Activated CD4-positive, alpha-beta T cell treated with anti-CD3 and anti-CD28 coated beads, Interleukin-10, Interleukin-2, amounts not matched to agents 100 ng/mL and 50 ng/mL, durations not matched to agents 16 hours and 8 hours (primary cell): ENCODE measurements around the gene UNC13A.
A peak's percentile ranks its signal among the peaks of the same experiment; 100 is the strongest.

Source experiments
- DNase-seq: peaks from one replicate; pipeline ENCODE4 v3.0.0-alpha.2; 2020

The UNC13A gene

DNA sequence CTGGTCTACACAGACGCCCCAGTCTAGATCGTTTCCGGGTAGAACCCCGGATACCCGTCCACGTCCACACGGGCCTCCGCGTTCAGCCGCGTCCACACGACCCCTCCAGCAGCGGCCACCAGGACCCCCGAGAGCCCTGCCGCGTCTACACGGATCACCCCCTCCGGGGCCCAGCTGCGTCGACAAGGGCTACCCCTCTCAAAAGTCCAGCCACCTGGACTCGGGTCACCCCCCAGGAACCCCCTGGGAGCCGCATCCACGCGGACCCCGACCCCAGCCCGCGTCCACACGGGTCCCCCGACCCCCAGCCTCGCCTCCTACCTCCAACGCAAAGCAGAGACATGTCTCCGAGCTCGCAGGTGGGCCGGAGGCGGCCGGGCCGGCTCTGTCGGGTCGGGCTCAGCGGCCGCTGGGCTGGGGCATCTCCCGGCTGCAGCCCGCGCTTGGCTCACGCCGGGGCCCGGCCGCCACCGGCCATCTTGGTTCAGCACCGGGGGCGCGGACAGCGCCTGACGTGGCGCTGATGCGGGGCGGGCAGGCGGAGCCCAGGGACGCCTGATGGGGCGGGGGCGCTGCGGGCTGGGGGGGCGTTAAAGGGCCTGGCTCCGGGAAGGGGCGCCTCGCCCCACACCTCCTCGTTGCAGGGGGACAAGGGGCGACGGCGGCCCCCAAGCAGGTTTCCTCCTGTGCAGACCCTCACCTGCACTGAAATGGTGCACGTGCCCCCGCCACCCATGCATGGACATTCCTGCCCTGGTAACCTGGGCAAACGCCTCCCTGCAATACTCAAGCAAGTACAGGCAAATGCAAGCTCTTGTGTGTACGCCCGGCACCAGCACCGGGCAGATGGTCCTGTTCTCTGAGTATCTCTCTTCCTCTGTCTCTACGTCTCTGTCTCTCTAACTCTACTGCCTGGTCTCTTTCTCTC lies at the start of gene UNC13A:
Gene UNC13A (minus strand): TSS at position 498 of the 928 bp plus-strand sequence. CDS start 155 bp downstream, at position 343.
- peak; percentile 42 for DNase-seq

- no peak for DNase-seq
These were observed 49.6 kb upstream of the UNC13A start for GRCh38 chr19:17737690-17738153.

- DNase-seq = no peak
These were observed 47.3 kb upstream of the UNC13A start for GRCh38 chr19:17735410-17735809.

DNA sequence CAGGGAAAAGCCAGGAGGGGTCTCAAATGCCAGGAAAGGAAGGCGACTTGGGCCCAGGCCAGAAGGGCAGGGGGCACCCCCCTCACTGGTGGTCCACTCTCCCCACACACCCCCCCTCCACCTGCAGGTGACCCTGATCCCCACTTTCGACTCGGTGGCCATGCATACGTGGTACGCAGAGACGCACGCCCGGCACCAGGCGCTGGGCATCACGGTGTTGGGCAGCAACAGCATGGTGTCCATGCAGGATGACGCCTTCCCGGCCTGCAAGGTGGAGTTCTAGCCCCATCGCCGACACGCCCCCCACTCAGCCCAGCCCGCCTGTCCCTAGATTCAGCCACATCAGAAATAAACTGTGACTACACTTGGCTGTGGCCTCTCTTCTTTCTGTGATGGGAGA lies 46.0 kb upstream of the UNC13A start:
- no peak for DNase-seq

- DNase-seq = no peak
These were observed 45.0 kb upstream of the UNC13A start for GRCh38 chr19:17733127-17733526.

DNA sequence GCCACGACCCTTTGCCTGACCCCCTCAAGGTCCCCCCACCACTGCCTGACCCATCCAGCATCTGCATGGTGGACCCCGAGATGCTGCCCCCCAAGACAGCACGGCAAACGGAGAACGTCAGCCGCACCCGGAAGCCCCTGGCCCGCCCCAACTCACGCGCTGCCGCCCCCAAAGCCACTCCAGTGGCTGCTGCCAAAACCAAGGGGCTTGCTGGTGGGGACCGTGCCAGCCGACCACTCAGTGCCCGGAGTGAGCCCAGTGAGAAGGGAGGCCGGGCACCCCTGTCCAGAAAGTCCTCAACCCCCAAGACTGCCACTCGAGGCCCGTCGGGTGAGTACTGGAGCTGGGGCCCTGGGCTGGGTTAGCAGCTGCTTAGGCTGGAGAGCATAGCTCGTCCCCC lies 39.7 kb upstream of the UNC13A start:
- no peak for DNase-seq

DNA sequence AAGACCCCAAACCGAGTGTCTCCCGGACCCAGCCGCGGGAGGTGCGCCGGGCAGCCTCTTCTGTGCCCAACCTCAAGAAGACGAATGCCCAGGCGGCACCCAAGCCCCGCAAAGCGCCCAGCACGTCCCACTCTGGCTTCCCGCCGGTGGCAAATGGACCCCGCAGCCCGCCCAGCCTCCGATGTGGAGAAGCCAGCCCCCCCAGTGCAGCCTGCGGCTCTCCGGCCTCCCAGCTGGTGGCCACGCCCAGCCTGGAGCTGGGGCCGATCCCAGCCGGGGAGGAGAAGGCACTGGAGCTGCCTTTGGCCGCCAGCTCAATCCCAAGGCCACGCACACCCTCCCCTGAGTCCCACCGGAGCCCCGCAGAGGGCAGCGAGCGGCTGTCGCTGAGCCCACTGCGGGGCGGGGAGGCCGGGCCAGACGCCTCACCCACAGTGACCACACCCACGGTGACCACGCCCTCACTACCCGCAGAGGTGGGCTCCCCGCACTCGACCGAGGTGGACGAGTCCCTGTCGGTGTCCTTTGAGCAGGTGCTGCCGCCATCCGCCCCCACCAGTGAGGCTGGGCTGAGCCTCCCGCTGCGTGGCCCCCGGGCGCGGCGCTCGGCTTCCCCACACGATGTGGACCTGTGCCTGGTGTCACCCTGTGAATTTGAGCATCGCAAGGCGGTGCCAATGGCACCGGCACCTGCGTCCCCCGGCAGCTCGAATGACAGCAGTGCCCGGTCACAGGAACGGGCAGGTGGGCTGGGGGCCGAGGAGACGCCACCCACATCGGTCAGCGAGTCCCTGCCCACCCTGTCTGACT lies 39.0 kb upstream of the UNC13A start:
- no peak for DNase-seq

DNA sequence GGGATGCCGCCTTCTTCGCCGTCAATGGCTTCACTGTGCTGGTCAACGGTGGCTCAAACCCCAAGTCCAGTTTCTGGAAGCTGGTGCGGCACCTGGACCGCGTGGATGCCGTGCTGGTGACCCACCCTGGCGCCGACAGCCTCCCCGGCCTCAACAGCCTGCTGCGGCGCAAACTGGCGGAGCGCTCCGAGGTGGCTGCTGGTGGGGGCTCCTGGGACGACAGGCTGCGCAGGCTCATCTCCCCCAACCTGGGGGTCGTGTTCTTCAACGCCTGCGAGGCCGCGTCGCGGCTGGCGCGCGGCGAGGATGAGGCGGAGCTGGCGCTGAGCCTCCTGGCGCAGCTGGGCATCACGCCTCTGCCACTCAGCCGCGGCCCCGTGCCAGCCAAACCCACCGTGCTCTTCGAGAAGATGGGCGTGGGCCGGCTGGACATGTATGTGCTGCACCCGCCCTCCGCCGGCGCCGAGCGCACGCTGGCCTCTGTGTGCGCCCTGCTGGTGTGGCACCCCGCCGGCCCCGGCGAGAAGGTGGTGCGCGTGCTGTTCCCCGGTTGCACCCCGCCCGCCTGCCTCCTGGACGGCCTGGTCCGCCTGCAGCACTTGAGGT lies 38.1 kb upstream of the UNC13A start:
- DNase-seq = no peak

DNA sequence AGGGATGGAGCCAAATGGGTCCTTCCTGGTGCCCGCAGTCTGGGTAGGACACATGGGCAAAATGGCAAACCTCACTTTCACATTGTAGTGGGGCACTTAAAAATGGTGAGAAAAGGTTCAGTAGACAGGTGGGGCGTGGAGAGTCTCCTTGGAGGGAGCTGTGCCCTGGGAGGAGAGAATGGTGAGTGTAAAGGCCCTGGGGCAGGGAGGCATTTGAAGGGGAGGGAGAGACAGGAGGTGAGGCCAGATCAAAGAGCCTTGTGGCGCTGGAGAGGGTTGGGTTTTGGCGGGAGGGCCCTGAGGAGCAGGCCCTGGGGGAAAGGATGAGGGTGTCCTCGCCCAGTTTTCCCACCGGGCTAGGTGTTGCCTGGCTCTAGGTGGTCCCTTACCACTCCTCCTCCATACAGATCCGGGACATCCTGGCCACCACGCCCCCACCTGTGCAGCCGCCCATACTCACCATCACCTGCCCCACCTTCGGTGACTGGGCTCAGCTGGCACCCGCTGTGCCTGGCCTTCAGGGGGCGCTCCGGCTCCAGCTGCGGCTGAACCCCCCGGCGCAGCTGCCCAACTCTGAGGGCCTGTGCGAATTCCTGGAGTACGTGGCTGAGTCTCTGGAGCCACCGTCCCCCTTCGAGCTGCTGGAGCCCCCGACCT lies 37.4 kb upstream of the UNC13A start:
- no peak for DNase-seq

DNA sequence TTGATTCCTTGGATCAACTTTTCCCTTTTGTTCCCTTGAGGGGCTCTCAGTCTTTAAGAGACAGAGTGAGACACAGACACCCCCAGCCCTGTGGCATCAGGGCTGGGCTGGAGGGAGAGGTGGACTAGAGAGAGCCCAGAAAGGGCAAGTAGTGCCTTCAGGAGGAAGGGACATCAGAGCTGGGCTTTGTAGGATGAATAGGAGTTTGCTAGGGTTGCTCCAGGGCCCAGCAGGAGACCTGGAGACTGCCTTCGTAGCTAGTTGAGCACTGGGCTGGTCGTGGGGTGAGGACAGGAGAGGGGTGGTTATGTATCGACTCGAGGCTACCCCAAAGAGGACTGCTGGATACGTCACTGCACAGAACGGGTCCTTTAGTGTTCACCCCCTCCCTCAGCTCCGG lies 36.5 kb upstream of the UNC13A start:
- no peak for DNase-seq

DNA sequence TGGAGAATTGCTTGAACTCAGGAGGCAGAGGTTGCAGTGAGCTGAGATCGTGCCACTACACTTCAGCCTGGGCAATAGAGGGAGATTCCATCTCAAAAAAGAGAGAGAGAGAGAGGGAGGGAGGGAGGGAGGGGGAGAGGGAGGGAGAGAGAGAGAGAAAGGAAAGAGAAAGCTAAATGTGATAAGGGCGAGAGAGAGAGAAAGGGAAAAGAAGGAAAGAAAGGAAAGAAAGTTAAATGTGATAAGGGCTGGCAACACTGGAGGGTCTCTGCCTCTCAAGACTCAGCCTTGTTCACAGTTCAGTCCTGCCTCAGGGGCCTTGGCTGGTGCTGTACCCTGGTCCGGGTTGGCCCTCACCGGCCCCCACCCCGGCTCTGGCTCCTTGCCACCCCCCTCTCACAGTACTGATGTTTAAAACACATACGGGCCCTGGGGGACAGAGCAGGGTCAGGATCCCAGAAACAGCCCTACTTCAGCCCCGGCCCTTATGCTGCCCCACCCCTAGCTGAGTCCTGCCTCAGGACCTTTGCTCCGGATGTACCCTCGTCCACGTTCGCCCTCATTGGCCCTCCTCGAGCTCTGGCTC lies 34.6 kb upstream of the UNC13A start:
- no peak for DNase-seq

GRCh38 chr19:17721821-17722220 lies 33.7 kb upstream of the UNC13A start:
- DNase-seq = peak; percentile 29

- DNase-seq = no peak
These were observed 33.0 kb upstream of the UNC13A start for GRCh38 chr19:17721111-17721628.

DNA sequence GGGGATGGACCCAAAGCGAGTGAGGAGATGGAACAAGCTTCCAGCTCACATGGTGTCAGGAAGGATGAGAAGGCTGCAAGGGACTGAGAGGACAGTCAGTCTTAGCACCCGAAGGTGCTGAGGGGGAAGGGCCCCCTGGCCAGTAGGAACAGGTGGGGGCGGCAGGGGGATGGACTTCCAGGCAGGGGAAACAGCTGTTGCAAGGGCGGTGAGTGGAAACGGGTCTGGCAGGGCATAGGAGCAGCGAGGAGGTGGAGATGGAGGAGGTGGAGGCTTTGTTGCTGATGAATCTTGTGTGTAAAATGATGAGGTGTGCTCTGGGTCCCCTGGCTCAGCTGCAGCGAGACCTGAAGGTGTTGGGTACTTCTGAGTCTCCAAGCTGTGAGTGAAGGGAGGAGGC lies 32.3 kb upstream of the UNC13A start:
- DNase-seq = no peak

DNA sequence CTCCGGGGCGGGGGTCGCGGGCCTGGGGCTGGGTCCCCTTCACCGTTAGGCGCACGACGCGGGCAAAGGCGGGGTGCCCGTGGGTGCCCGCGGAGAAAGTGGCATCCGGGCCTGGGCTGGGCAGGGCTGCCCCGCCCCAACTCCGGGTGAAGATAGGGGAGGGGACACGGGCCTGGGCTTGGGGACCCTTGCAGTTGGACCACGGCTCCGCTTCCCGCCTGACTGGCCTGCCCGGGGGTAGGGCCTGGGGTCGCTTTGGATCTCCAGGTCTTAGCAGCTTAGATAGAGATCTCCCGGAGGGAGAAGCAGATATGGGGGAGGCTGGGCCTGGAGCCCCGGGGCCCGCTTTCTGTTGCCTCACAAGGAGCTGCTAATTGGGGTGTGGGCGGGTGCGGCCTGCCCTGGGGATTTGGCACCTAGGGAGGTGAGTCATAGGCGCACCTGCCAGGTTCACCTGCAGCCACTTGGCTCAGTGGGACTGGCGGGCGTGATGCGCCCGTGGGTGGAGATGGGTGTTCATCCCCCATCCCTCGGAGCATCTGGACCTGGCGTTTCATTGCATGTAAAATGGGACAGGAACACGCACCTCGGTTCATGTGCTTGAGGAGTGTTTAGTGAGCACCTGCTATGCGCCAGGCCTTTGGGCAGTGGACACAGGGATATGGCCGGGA lies 31.7 kb upstream of the UNC13A start:
- peak; percentile 23 for DNase-seq

- DNase-seq = peak; percentile 82
These were observed 31.0 kb upstream of the UNC13A start, which contains the start of gene MAP1S for GRCh38 chr19:17718947-17719711. Gene MAP1S, plus strand, starts transcription at chr19:17719480. Its CDS starts 23 bp downstream, at chr19:17719503.

- peak; percentile 61 for DNase-seq
These were observed 30.4 kb upstream of the UNC13A start for GRCh38 chr19:17718550-17718946.

DNA sequence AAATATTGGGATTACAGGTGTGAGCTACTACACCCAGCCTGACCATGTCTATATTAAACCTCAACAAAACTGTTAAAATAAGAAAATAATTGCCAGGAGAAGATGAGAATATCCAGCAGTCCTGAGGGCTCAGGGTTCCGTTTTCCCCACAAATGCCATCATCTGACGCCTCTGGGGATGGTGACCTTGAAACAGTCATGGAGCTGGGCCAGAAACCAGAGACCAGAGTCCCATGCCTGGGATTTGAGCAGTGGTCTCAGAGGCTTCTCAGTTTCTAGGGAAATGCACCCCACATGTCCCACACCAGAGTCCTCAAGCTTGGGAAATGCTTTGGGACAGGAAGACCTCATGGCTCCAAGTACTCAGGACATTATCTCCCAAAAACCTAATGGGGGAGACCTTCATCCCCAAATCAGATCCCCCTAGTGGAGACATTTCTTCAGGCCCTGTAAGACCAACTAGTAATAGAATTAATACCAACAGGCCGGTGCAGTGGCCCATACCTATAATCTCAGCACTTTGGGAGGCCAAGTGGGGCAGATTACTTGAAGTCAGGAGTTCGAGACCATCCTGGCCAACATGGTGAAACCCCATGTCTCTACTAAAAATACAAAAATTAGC lies 28.3 kb upstream of the UNC13A start:
- DNase-seq = no peak

- no peak for DNase-seq
These were observed 23.7 kb upstream of the UNC13A start for GRCh38 chr19:17711851-17712250.

DNA sequence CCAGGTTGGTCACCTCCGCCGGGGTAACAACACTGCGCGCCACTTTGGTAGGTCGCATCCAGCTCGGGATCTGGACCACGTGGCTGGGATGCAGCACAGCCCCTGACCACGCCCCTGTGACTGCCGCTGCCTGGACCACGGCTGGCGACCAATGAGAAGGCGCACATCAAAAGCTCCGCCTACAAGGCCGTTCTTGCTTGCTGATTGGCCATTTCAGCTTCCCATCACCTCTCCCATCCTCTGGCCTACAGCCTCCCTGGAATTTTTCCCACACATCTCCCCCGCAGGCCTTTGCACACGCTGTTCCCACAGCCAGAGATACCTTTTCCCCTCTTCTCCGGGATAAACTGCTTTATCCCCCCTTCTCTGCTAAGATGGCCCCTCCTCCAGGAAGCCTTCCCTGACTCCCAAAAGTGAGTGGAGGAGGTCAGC lies 18.6 kb upstream of the UNC13A start:
- no peak for DNase-seq
